ENCODE results near the gene EPS8L3. TPM values are rescaled to one million over a fixed set of nuclear protein-coding genes. Genes with fewer than 3 reads are reported as not detected.

Gene EPS8L3
- total and polyA plus RNA-seq, 2 of the 4 experiments (the other 2 are of a cell fraction): not detected

- peak; percentile 99 for TF ChIP-seq CTCF (conservative IDR thresholded peaks at IDR 0.05; ENCODE audit: low read depth, low read length)
- TF ChIP-seq MAZ (IDR thresholded peaks at IDR 0.05; ENCODE audit: borderline replicate concordance, low read depth, low read length): peak; percentile 43; the same call in 1 of the 2 replicates
Measured at GRCh38 chr1:109773203-109773899, 9.6 kb upstream of the EPS8L3 start (continued).

Data from IMR-90 (cell line).